ENCODE measurements around the gene ABAT. TPM values are rescaled to one million over a fixed set of nuclear protein-coding genes. Genes with fewer than 3 reads are reported as not detected.

The ABAT gene
- total RNA-seq (2014; rRNA removed; shearing (Covaris generic)) (2.0 and 6.2 TPM in 2 replicates), total RNA-seq (2022) (4.1 and 6.7 TPM in 2 replicates), Bru-seq, nascent RNA (percentile 39 among the genes with signal in this experiment), BruChase-seq, experiment 1, labeled RNA remaining after a 6-hour chase (percentile 48 among the genes with signal in this experiment), BruChase-seq, experiment 2, labeled RNA remaining after a 2-hour chase (percentile 44 among the genes with signal in this experiment)
- long read RNA-seq, full-length matches to known transcripts: 3 of 8 reads
- long read RNA-seq, partial matches to known transcripts: 1 of 8 reads
- long read RNA-seq, other reads (novel, unspliced or antisense): 4 of 8 reads

GRCh38 chr16:8674413-8675022 is at the start of gene ABAT:
Gene ABAT, plus strand, starts transcription at chr16:8674617. Its CDS starts 61,123 bp downstream, at chr16:8735740.
- Histone ChIP-seq H3K9me3 (ENCODE audit: low read length) (no peaks in the 10 kb centered on the region), H3K9me2 (ENCODE audit: insufficient read depth, low read length) (no peaks in the 10 kb centered on the region), H3K27ac (ENCODE audit: low read depth, low read length, poor library complexity, severe bottlenecking) (no peak within 1 kb of the TSS), H2AFZ (ENCODE audit: low read length) (peak within 1 kb of the TSS; percentile 91), H3K4me3 (ENCODE audit: low read depth, low read length, poor library complexity, severe bottlenecking) (peak within 1 kb of the TSS; percentile 74), H3K36me3 (ENCODE audit: insufficient read depth, low read length) (no peaks in the 10 kb centered on the region), H4K20me1 (ENCODE audit: insufficient read depth, low read length) (no peaks in the 10 kb centered on the region), H3K79me2 (ENCODE audit: insufficient read depth, low read depth, low read length) (no peaks in the 10 kb centered on the region), H3K4me1 (ENCODE audit: insufficient read depth, low read length, poor library complexity, severe bottlenecking) (peaks cover 8% of the 10 kb centered on the region), H3K4me2 (ENCODE audit: low read length) (peak within 1 kb of the TSS; percentile 96)
- TF ChIP-seq CTCF (conservative IDR thresholded peaks at IDR 0.05; ENCODE audit: low read length) (no peak), EZH2phosphoT487 (IDR thresholded peaks at IDR 0.05; ENCODE audit: borderline replicate concordance, low read depth, low read length) (no peak)
- ChIA-PET CTCF (ENCODE audit: unreplicated experiment) (no interaction called here), POLR2A (no interaction called here)
- intact Hi-C loops (cut with micrococcal nuclease; ENCODE audit: unreplicated experiment): no loop called here
- no TSS peak for BruUV-seq (replicated peaks)
- DNase-seq (ENCODE audit: low spot score): peak; percentile 89

GRCh38 chr16:8625491-8626087 is 48.8 kb upstream of the ABAT start:
- Histone ChIP-seq H3K9me2 (ENCODE audit: insufficient read depth, low read length) (no peaks in the 10 kb centered on the region), H3K4me1 (ENCODE audit: insufficient read depth, low read length, poor library complexity, severe bottlenecking) (peaks cover 9% of the 10 kb centered on the region), H3K9me3 (ENCODE audit: low read length) (no peaks in the 10 kb centered on the region), H3K4me2 (ENCODE audit: low read length) (no peak overlapping the region), H3K27ac (ENCODE audit: low read depth, low read length, poor library complexity, severe bottlenecking) (no peak overlapping the region), H3K79me2 (ENCODE audit: insufficient read depth, low read depth, low read length) (peaks cover 21% of the 10 kb centered on the region; the same call in 1 of the 2 replicates), H3K36me3 (ENCODE audit: insufficient read depth, low read length) (peaks cover 55% of the 10 kb centered on the region), H3K4me3 (ENCODE audit: low read depth, low read length, poor library complexity, severe bottlenecking) (no peak overlapping the region), H2AFZ (ENCODE audit: low read length) (no peak overlapping the region), H4K20me1 (ENCODE audit: insufficient read depth, low read length) (no peaks in the 10 kb centered on the region)
- ChIA-PET CTCF (ENCODE audit: unreplicated experiment) (no interaction called here), POLR2A (no interaction called here)
- no peak for TF ChIP-seq CTCF (conservative IDR thresholded peaks at IDR 0.05; ENCODE audit: low read length)
- no peak for DNase-seq (ENCODE audit: low spot score)
- intact Hi-C loops (cut with micrococcal nuclease; ENCODE audit: unreplicated experiment): no loop called here
- BruUV-seq (replicated peaks): no TSS peak

Measured in OCI-LY7 (cell line).